Neural progenitor cell (in vitro differentiated cells): ENCODE data around the gene ARL15. TPM values are rescaled to one million over a fixed set of nuclear protein-coding genes. Genes with fewer than 3 reads are reported as not detected.

Source experiments
- DNase-seq: peaks from one replicate; pipeline ENCODE4 v3.0.0-alpha.2; 2016; ENCODE audit warnings: low spot score
- H2AFZ ChIP-seq: fragments of 200-600 bp; sonication (generic); replicated peaks from 2 replicates; pipeline ENCODE4 v1.6.1; 2016; ENCODE audit warnings: antibody characterized with exemption
- H3F3A ChIP-seq: fragments of 200-600 bp; sonication (generic); 2 replicates; pipeline ENCODE4 v1.6.1; 2016; ENCODE audit warnings: antibody characterized with exemption, low read depth
- H3K27ac ChIP-seq: fragments of 200-600 bp; sonication (generic); 2 replicates; pipeline ENCODE4 v1.5.1; 2016; ENCODE audit warnings: mild to moderate bottlenecking
- H3K27me3 ChIP-seq: fragments of 200-600 bp; sonication (generic); 2 replicates; pipeline ENCODE4 v1.6.1; 2016; ENCODE audit warnings: mild to moderate bottlenecking, moderate library complexity
- H3K36me3 ChIP-seq: fragments of 200-600 bp; sonication (generic); 2 replicates; pipeline ENCODE4 v1.5.1; 2016
- H3K4me1 ChIP-seq: fragments of 200-600 bp; sonication (generic); 2 replicates; pipeline ENCODE4 v1.6.1; 2016; ENCODE audit warnings: mixed run types
- H3K4me2 ChIP-seq: fragments of 200-600 bp; sonication (generic); 2 replicates; pipeline ENCODE4 v1.6.1; 2016
- H3K4me3 ChIP-seq: fragments of 200-600 bp; sonication (generic); 2 replicates; pipeline ENCODE4 v1.5.1; 2016
- H3K79me2 ChIP-seq: fragments of 200-600 bp; sonication (generic); 2 replicates; pipeline ENCODE4 v1.6.1; 2016; ENCODE audit warnings: low read depth
- H3K9ac ChIP-seq: fragments of 200-600 bp; sonication (generic); 2 replicates; pipeline ENCODE4 v1.6.1; 2016
- H3K9me3 ChIP-seq: fragments of 200-600 bp; sonication (generic); 2 replicates; pipeline ENCODE4 v1.5.1; 2016; ENCODE audit warnings: low read depth
- H4K20me1 ChIP-seq: fragments of 200-600 bp; sonication (generic); 2 replicates; pipeline ENCODE4 v1.6.1; 2016; ENCODE audit warnings: low read depth
- H3K27ac Mint-ChIP-seq: 3 replicates; pipeline ENCODE4 v1.8.0; 2021; ENCODE audit warnings: mixed read lengths
- H3K27me3 Mint-ChIP-seq: 2 replicates; pipeline ENCODE4 v1.8.0; 2022; ENCODE audit warnings: low read depth, mild to moderate bottlenecking, inconsistent platforms, moderate library complexity, mixed read lengths; ENCODE audit not compliant: insufficient read depth
- H3K36me3 Mint-ChIP-seq: 3 replicates; pipeline ENCODE4 v1.8.0; 2021; ENCODE audit warnings: mixed read lengths
- H3K4me1 Mint-ChIP-seq: 3 replicates; pipeline ENCODE4 v1.8.0; 2021; ENCODE audit warnings: mixed read lengths
- H3K4me3 Mint-ChIP-seq: 3 replicates; pipeline ENCODE4 v1.8.0; 2021; ENCODE audit warnings: mild to moderate bottlenecking, moderate library complexity, mixed read lengths
- H3K9me3 Mint-ChIP-seq: 3 replicates; pipeline ENCODE4 v1.8.0; 2020; ENCODE audit warnings: mixed read lengths
- CTCF ChIP-seq: fragments of 200-600 bp; sonication (generic); IDR thresholded peaks from 2 replicates; pipeline ENCODE4 v1.5.1; 2017; ENCODE audit warnings: antibody characterized with exemption, mild to moderate bottlenecking
- EZH2 ChIP-seq: fragments of 200-600 bp; sonication (generic); IDR thresholded peaks from 2 replicates; pipeline ENCODE4 v1.6.1; 2017; ENCODE audit warnings: antibody characterized with exemption, mild to moderate bottlenecking, moderate library complexity
- EZH2phosphoT487 ChIP-seq: fragments of 200-600 bp; sonication (generic); IDR thresholded peaks from 2 replicates; pipeline ENCODE4 v1.6.1; 2017; ENCODE audit warnings: antibody characterized with exemption
- total RNA-seq: library from RNA; depleted of rRNA; stranded (reverse); fragments of >200 nt; gene quantifications from 2 replicates; pipeline ENCODE4 v1.2.3, GENCODE V29; 2015; ENCODE audit warnings: low replicate concordance

Gene ARL15
- total RNA-seq, 1 donor from 2014 or later, result 39.1 TPM

GRCh38 chr5:54093081-54093492, 217.3 kb downstream of the ARL15 start:
- Histone ChIP-seq H3K9me3 (no peaks in the 10 kb centered on the region), H3K9ac (no peak overlapping the region), H3K4me2 (no peak overlapping the region), H3K27ac (no peak overlapping the region), H3F3A (peaks cover 17% of the 10 kb centered on the region), H3K79me2 (no peaks in the 10 kb centered on the region), H3K4me1 (peaks cover 36% of the 10 kb centered on the region), H4K20me1 (no peaks in the 10 kb centered on the region), H3K4me3 (no peak overlapping the region), H2AFZ (no peak overlapping the region), H3K36me3 (no peaks in the 10 kb centered on the region), H3K27me3 (no peaks in the 10 kb centered on the region)
- Mint-ChIP-seq H3K36me3 (no peaks in the 10 kb centered on the region), H3K4me3 (no peak overlapping the region), H3K9me3 (no peaks in the 10 kb centered on the region), H3K4me1 (peaks cover 25% of the 10 kb centered on the region), H3K27ac (peak overlapping the region; percentile 13), H3K27me3 (no peaks in the 10 kb centered on the region)
- DNase-seq, result no peak
- TF ChIP-seq CTCF (no peak), EZH2 (no peak), EZH2phosphoT487 (no peak)

GRCh38 chr5:54091307-54092130, 218.9 kb downstream of the ARL15 start:
- H3K9me3 ChIP-seq, result no peaks in the 10 kb centered on the region
- H3K27me3 ChIP-seq, result no peaks in the 10 kb centered on the region
- no peak overlapping the region for H3K27ac ChIP-seq
- DNase-seq, result no peak
- no peaks in the 10 kb centered on the region for H3K27me3 Mint-ChIP-seq
- no peaks in the 10 kb centered on the region for H3K79me2 ChIP-seq
- no peak overlapping the region for H3K27ac Mint-ChIP-seq
- H3K4me3 ChIP-seq, result no peak overlapping the region
- H2AFZ ChIP-seq, result no peak overlapping the region
- H3K4me1 Mint-ChIP-seq, result peaks cover 19% of the 10 kb centered on the region
- H3K36me3 Mint-ChIP-seq, result no peaks in the 10 kb centered on the region
- peaks cover 28% of the 10 kb centered on the region for H3K4me1 ChIP-seq
- TF ChIP-seq EZH2 (no peak), EZH2phosphoT487 (no peak), CTCF (no peak)
- H3K9me3 Mint-ChIP-seq, result no peaks in the 10 kb centered on the region
- H3F3A ChIP-seq, result peaks cover 9% of the 10 kb centered on the region
- no peaks in the 10 kb centered on the region for H3K36me3 ChIP-seq
- H4K20me1 ChIP-seq, result no peaks in the 10 kb centered on the region
- H3K4me3 Mint-ChIP-seq, result no peak overlapping the region
- no peak overlapping the region for H3K9ac ChIP-seq
- no peak overlapping the region for H3K4me2 ChIP-seq

GRCh38 chr5:54090495-54091120, 219.8 kb downstream of the ARL15 start:
- Histone ChIP-seq H3K27me3 (no peaks in the 10 kb centered on the region), H2AFZ (no peak overlapping the region), H3F3A (peaks cover 9% of the 10 kb centered on the region), H3K79me2 (no peaks in the 10 kb centered on the region), H3K4me1 (peaks cover 26% of the 10 kb centered on the region), H3K27ac (no peak overlapping the region), H3K4me3 (no peak overlapping the region), H3K9me3 (no peaks in the 10 kb centered on the region), H3K36me3 (no peaks in the 10 kb centered on the region), H3K9ac (no peak overlapping the region), H4K20me1 (no peaks in the 10 kb centered on the region), H3K4me2 (no peak overlapping the region)
- H3K36me3 Mint-ChIP-seq, result no peaks in the 10 kb centered on the region
- H3K4me3 Mint-ChIP-seq, result no peak overlapping the region
- H3K27me3 Mint-ChIP-seq, result no peaks in the 10 kb centered on the region
- TF ChIP-seq CTCF (peak; percentile 8), EZH2phosphoT487 (no peak)
- H3K9me3 Mint-ChIP-seq, result no peaks in the 10 kb centered on the region
- DNase-seq, result no peak
- H3K4me1 Mint-ChIP-seq, result peaks cover 19% of the 10 kb centered on the region
- no peak overlapping the region for H3K27ac Mint-ChIP-seq
